Cardiac muscle cell (in vitro differentiated cells and primary cell): ENCODE data around the gene SPEM3. TPM values are rescaled to one million over a fixed set of nuclear protein-coding genes. Genes with fewer than 3 reads are reported as not detected.
A peak's percentile ranks its signal among the peaks of the same experiment; 100 is the strongest.

ENCODE experiments used
- DNase-seq, 2 donors: peaks; one replicate each; pipeline versions ENCODE4 v3.0.0 to v3.0.0-alpha.2; 2010 to 2017; ENCODE audit warnings: low read depth in 1 of 2, low spot score in 1 of 2
- H3K27ac ChIP-seq: fragments of 200-600 bp; sonication (generic); 2 replicates; pipeline ENCODE4 v1.5.1; 2016
- H3K27me3 ChIP-seq: fragments of 200-600 bp; sonication (generic); 2 replicates; pipeline ENCODE4 v1.6.0; 2016; ENCODE audit warnings: control low read depth
- H3K36me3 ChIP-seq: fragments of 200-600 bp; sonication (generic); 2 replicates; pipeline ENCODE4 v1.5.1; 2016; ENCODE audit warnings: control low read depth
- H3K4me1 ChIP-seq: fragments of 200-600 bp; sonication (generic); 2 replicates; pipeline ENCODE4 v1.8.1; 2017; ENCODE audit warnings: low read depth, mild to moderate bottlenecking, mixed run types
- H3K4me3 ChIP-seq: fragments of 200-600 bp; sonication (generic); 2 replicates; pipeline ENCODE4 v1.5.1; 2016; ENCODE audit warnings: mild to moderate bottlenecking
- H3K9me3 ChIP-seq: fragments of 200-600 bp; sonication (generic); 2 replicates; pipeline ENCODE4 v1.5.1; 2017; ENCODE audit warnings: low read depth, mild to moderate bottlenecking, control low read depth
- polyA plus RNA-seq: library from polyadenylated mRNA; unstranded; fragments of >200 nt; fragmentation: Nextera tagmentation; extraction: Ambion mirVana; gene quantifications from 2 replicates; pipeline ENCODE4 v1.2.1, GENCODE V29; 2016
- total RNA-seq: library from RNA; depleted of rRNA; stranded (reverse); fragments of >200 nt; gene quantifications from 2 replicates; pipeline ENCODE4 v1.2.3, GENCODE V29; 2016
- TF ChIP-seq, protein P1 (sequence below): IDR thresholded peaks from 2 replicates; pipeline ENCODE4 v1.5.1; 2012; ENCODE audit warnings: low read depth, mild to moderate bottlenecking, low read length

Gene SPEM3
- total and polyA plus RNA-seq, 2 experiments from 2014 or later, result not detected

DNA sequence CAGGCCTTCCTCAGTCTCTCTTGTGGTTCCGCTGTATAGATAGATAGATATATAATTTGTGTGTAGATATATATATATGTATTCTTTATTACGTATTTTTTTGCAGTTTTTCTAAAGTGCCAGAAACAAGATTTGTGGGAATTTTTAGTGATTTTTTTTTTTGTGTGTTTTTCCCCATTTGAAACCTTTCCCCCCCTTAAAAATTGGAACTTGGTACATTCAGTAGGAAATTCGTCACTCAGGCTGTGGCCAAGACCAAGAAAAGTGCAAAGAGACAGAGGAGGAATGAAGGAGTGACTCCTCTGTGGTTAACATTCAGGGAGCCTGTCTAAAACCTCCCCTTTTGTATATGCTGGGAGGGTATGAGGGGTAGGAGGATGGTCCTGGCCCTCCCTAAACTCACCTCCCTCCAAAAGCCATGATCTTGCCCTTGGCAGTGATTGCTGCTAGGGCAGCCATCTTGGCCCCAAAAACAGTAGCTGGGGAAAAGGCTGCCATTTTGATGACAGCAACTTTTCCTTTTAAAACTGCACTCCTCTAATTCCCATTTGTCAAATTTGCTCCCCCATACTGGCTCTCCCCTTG, 31.4 kb downstream of the SPEM3 start:
- Histone ChIP-seq H3K9me3 (no peaks in the 10 kb centered on the region), H3K27ac (no peak overlapping the region), H3K36me3 (no peaks in the 10 kb centered on the region), H3K4me3 (no peak overlapping the region), H3K4me1 (no peaks in the 10 kb centered on the region), H3K27me3 (no peaks in the 10 kb centered on the region)
- no peak for DNase-seq
- TF ChIP-seq, protein P1, sequence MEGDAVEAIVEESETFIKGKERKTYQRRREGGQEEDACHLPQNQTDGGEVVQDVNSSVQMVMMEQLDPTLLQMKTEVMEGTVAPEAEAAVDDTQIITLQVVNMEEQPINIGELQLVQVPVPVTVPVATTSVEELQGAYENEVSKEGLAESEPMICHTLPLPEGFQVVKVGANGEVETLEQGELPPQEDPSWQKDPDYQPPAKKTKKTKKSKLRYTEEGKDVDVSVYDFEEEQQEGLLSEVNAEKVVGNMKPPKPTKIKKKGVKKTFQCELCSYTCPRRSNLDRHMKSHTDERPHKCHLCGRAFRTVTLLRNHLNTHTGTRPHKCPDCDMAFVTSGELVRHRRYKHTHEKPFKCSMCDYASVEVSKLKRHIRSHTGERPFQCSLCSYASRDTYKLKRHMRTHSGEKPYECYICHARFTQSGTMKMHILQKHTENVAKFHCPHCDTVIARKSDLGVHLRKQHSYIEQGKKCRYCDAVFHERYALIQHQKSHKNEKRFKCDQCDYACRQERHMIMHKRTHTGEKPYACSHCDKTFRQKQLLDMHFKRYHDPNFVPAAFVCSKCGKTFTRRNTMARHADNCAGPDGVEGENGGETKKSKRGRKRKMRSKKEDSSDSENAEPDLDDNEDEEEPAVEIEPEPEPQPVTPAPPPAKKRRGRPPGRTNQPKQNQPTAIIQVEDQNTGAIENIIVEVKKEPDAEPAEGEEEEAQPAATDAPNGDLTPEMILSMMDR, result no peak

DNA sequence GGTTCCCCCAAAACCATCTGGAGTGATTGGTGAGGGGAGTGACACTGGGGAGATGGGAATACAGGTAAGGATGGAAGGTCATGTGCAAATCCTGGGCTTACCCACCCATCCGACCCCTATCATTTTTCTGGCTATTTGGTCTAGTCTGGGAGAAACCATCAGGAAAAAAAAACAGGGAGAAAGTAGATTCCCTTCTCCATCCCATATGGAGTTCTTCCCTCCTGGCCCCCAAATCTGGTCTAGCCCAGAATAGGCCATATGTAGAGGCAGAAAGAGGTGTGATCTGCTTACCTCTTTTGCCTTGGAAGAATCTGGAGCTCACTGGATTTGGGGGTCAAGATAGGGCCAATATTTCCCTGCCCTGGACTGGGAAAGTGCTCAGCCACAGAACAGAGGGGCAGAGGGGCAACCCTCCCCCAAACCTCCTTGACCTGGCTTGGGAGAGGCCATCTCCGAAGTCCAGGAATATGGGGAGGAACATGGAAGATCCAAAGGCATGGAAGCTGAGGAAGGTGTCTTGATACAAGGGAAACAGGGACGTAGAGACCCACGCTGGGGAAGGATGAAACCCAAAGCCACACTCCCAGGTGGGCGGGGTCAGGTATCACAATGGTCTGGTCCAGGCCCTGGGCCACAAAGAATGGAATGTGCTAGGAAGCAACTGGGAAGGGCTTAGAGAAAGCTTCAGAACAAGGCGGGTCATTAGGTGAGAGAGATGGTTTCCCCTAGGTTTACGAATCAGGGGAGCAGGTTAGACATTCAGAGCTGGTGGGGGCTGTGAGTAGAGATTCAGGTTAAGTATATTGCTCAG, 32.4 kb downstream of the SPEM3 start:
- Histone ChIP-seq H3K27me3 (no peaks in the 10 kb centered on the region), H3K4me3 (no peak overlapping the region), H3K27ac (no peak overlapping the region), H3K9me3 (no peaks in the 10 kb centered on the region), H3K4me1 (no peaks in the 10 kb centered on the region), H3K36me3 (peaks cover 3% of the 10 kb centered on the region)
- no peak for DNase-seq
- TF ChIP-seq, protein P1, result no peak

DNA sequence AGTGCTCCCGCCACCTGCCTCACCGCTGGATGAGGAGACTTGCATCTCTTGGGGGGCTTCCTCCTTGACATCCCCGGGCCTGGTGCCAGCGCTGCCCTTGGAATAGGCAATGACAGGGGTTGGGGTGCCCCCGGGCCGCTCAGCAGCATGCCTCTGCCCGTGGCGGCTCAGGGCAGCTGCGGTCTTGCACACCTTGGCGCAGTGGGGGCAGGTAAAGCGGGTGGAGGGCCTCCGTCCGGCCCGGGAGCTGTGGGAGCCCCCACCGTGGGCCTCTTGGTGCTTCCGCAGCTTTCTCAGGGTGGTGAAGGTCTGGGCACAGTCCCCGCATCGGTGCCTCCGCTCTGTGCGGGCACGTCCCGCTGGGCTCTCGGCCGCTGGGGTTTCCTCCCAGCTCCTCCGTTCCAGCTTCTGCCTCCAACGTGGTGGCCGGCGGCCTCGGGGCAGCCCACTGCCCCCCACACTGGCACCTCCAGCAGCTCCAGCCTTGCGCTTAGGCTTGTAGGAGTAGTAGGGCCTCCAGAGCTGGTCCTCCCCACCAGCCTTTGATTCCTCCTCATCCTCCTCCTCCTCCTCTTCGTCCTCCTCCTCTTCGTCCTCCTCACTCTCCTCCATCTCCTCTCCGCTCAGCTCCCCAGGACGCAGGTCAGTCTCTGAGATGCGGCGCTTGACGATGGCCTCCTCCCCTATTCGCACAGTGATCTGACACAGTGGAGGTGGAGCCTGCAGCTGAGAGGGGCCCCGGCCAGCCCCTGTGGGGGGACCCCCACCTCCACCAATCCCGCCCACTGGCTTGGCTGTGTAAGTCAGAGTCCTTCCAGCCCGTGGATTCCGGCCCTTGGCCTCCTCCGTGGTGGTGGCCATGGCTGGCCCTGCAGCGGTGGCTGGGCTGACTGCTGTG, 34.1 kb downstream of the SPEM3 start:
- Histone ChIP-seq H3K36me3 (peaks cover 3% of the 10 kb centered on the region), H3K4me3 (no peak overlapping the region), H3K27me3 (no peaks in the 10 kb centered on the region), H3K27ac (peak overlapping the region; percentile 54), H3K4me1 (no peaks in the 10 kb centered on the region), H3K9me3 (no peaks in the 10 kb centered on the region)
- no peak for DNase-seq
- TF ChIP-seq, protein P1, result no peak

DNA sequence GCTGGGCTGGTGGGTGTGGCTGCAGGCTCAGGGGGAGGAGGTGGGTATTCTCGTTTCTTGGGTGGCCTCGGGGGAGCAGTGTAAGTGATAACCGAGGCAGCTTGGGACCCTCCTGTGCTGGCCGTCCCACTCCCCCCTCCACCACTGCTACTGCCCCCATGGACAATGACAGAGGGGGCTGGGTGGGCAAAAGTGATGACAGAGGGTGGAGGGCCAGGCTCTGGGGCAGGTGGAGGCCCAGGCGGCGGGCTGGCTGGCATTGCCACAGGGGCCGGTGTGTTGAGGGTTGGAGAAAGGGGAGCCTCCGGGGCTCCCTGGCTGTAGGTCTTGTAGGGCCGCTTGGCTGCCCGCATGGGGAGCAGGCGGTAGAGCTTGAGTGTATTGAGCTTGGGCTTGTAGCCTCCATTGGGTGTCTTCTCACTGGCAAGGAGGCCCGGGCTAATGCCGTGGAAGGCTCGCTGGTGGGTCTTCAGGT, 34.8 kb downstream of the SPEM3 start:
- H3K27ac ChIP-seq, result peak overlapping the region; percentile 54
- H3K9me3 ChIP-seq, result no peaks in the 10 kb centered on the region
- H3K27me3 ChIP-seq, result no peaks in the 10 kb centered on the region
- H3K4me3 ChIP-seq, result no peak overlapping the region
- H3K4me1 ChIP-seq, result no peaks in the 10 kb centered on the region
- TF ChIP-seq, protein P1, result no peak
- H3K36me3 ChIP-seq, result peaks cover 3% of the 10 kb centered on the region
- no peak for DNase-seq

DNA sequence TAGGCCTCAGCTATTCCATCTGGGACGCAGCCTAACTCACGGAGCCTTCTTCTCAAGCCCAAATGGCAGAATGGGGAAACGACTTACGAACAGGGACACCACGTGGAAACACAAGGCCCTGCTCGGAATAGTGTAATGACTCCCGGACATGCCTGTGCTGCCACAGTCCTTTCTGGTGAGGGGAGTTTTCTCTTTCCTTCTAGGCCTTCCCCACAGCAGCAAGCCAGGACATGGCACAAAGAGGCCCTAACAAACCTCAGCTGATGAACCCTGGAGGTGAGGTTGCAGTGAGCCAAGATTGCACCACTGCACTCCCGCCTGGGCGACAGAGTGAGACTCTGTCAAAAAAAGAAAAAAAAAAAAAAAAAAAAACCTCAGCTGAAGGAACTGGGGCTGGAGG, 35.4 kb downstream of the SPEM3 start:
- Histone ChIP-seq H3K4me3 (no peak overlapping the region), H3K9me3 (no peaks in the 10 kb centered on the region), H3K4me1 (peaks cover 3% of the 10 kb centered on the region), H3K27me3 (no peaks in the 10 kb centered on the region), H3K27ac (peak overlapping the region; percentile 54), H3K36me3 (peaks cover 3% of the 10 kb centered on the region)
- no peak for DNase-seq
- TF ChIP-seq, protein P1, result no peak
